Measurements from ENCODE around the gene ESYT2. TPM values are rescaled to one million over a fixed set of nuclear protein-coding genes. Genes with fewer than 3 reads are reported as not detected.
"Not testable (repeated sequence)": the region's sequence is repeated elsewhere in the genome, so short reads cannot be mapped to it uniquely, and the experiment has no call there.

The ESYT2 gene
- total RNA-seq, 3 donors from 2014 or later = 48.7 to 59.7 (median 57.1) TPM

GRCh38 chr7:158862985-158863610 is 33.8 kb upstream of the ESYT2 start:
- not testable (repeated sequence) for H3K27me3 Mint-ChIP-seq (ENCODE audit: low read depth); H3K36me3 Mint-ChIP-seq (ENCODE audit: insufficient read depth); DNase-seq; H3K9me3 Mint-ChIP-seq
- ATAC-seq = peak; percentile 66
- Mint-ChIP-seq H3K4me1 (ENCODE audit: low read depth) (peaks cover 32% of the 10 kb centered on the region), H3K4me3 (peak overlapping the region; percentile 87)

DNA sequence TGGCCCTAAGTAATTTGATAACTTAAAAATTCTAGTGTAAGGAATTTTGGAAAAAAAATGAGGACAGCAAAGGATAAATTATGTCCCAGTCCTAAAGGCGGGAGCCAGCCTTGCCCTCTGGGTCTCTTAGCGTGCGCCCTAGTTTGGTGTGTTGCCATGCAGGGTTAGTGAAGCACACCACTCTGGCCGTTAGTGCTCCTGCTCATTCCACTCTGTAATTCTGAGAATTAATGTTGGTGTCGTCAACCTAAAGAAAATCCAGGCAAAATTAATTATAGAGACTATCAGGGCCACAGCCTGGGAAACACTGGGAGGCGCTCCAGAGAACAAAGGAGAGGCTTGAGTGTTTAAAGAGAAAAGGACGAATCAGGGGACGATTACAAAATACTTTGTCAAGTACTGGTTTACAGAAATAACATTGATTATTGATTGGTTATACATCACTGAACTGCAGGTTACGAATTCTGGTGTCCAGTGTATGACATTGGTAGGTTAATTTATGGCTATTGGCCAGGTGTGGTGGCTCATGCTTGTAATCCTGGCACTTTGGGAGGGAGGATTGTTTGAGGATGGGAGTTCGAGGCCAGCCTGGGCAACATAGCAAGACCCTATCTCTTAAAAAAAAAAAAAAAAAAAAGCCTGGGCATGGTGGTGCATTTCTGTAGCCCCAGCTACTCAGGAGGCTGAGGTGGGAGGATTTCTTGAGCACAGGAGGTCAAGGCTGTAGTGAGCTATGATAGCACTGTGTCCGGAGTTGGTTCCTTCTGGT is 32.8 kb upstream of the ESYT2 start:
- H3K4me1 Mint-ChIP-seq (ENCODE audit: low read depth) = peaks cover 35% of the 10 kb centered on the region
- no peak for DNase-seq
- H3K9me3 Mint-ChIP-seq = no peaks in the 10 kb centered on the region
- H3K4me3 Mint-ChIP-seq = peak overlapping the region; percentile 46
- H3K27me3 Mint-ChIP-seq (ENCODE audit: low read depth) = no peaks in the 10 kb centered on the region
- no peaks in the 10 kb centered on the region for H3K36me3 Mint-ChIP-seq (ENCODE audit: insufficient read depth)
- ATAC-seq = no peak

- no peaks in the 10 kb centered on the region for H3K36me3 Mint-ChIP-seq (ENCODE audit: insufficient read depth)
- ATAC-seq (no peak), DNase-seq (no peak)
- H3K4me3 Mint-ChIP-seq = no peak overlapping the region
- peaks cover 37% of the 10 kb centered on the region for H3K4me1 Mint-ChIP-seq (ENCODE audit: low read depth)
- no peaks in the 10 kb centered on the region for H3K9me3 Mint-ChIP-seq
- H3K27me3 Mint-ChIP-seq (ENCODE audit: low read depth) = no peaks in the 10 kb centered on the region
Observed at GRCh38 chr7:158861004-158861787, 31.9 kb upstream of the ESYT2 start.

DNA sequence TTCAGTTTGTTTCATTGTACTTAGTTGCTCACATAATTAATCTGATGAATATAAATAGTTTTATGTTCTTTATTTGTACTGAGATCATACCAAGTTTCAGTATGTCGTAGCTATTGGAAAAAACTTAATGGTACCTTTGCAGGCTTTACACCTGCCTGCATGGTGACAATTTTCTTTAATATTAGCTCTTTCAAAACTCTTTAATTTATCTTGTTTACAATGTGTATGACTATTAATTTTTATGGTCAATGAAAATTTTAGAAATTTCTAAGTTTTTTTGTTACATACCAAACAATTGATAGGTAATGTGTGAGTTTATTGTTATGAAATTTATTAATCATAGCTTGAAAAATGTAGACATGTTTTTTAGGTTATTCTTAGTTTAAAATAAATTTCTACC is 31.1 kb upstream of the ESYT2 start:
- H3K9me3 Mint-ChIP-seq = no peaks in the 10 kb centered on the region
- ATAC-seq = no peak

GRCh38 chr7:158858592-158859503 is 29.5 kb upstream of the ESYT2 start:
- ATAC-seq (no peak), DNase-seq (no peak)
- no peaks in the 10 kb centered on the region for H3K27me3 Mint-ChIP-seq (ENCODE audit: low read depth)
- H3K4me3 Mint-ChIP-seq = peak overlapping the region; percentile 26
- H3K9me3 Mint-ChIP-seq = no peaks in the 10 kb centered on the region
- H3K4me1 Mint-ChIP-seq (ENCODE audit: low read depth) = peaks cover 23% of the 10 kb centered on the region
- no peaks in the 10 kb centered on the region for H3K36me3 Mint-ChIP-seq (ENCODE audit: insufficient read depth)

More for the DNA sequence above, 31.1 kb upstream of the ESYT2 start:
- Mint-ChIP-seq H3K36me3 (ENCODE audit: insufficient read depth) (no peaks in the 10 kb centered on the region), H3K4me3 (no peak overlapping the region), H3K27me3 (ENCODE audit: low read depth) (no peaks in the 10 kb centered on the region), H3K4me1 (ENCODE audit: low read depth) (peaks cover 36% of the 10 kb centered on the region)
- no peak for DNase-seq

- Mint-ChIP-seq H3K36me3 (ENCODE audit: insufficient read depth) (no peaks in the 10 kb centered on the region), H3K27me3 (ENCODE audit: low read depth) (no peaks in the 10 kb centered on the region), H3K4me3 (peak overlapping the region; percentile 98), H3K4me1 (ENCODE audit: low read depth) (peaks cover 14% of the 10 kb centered on the region), H3K9me3 (no peaks in the 10 kb centered on the region)
- DNase-seq (no peak), ATAC-seq (no peak)
Observed at GRCh38 chr7:158856883-158857668, 27.8 kb upstream of the ESYT2 start.

GRCh38 chr7:158854681-158855081 is 25.4 kb upstream of the ESYT2 start:
- ATAC-seq (no peak), DNase-seq (no peak)
- Mint-ChIP-seq H3K27me3 (ENCODE audit: low read depth) (no peaks in the 10 kb centered on the region), H3K4me3 (no peak overlapping the region), H3K9me3 (no peaks in the 10 kb centered on the region), H3K4me1 (ENCODE audit: low read depth) (peaks cover 13% of the 10 kb centered on the region), H3K36me3 (ENCODE audit: insufficient read depth) (no peaks in the 10 kb centered on the region)

GRCh38 chr7:158850545-158851102 is 21.3 kb upstream of the ESYT2 start:
- DNase-seq (no peak), ATAC-seq (no peak)
- Mint-ChIP-seq H3K4me3 (no peak overlapping the region), H3K9me3 (no peaks in the 10 kb centered on the region), H3K4me1 (ENCODE audit: low read depth) (peaks cover 25% of the 10 kb centered on the region), H3K27me3 (ENCODE audit: low read depth) (no peaks in the 10 kb centered on the region), H3K36me3 (ENCODE audit: insufficient read depth) (no peaks in the 10 kb centered on the region)

DNA sequence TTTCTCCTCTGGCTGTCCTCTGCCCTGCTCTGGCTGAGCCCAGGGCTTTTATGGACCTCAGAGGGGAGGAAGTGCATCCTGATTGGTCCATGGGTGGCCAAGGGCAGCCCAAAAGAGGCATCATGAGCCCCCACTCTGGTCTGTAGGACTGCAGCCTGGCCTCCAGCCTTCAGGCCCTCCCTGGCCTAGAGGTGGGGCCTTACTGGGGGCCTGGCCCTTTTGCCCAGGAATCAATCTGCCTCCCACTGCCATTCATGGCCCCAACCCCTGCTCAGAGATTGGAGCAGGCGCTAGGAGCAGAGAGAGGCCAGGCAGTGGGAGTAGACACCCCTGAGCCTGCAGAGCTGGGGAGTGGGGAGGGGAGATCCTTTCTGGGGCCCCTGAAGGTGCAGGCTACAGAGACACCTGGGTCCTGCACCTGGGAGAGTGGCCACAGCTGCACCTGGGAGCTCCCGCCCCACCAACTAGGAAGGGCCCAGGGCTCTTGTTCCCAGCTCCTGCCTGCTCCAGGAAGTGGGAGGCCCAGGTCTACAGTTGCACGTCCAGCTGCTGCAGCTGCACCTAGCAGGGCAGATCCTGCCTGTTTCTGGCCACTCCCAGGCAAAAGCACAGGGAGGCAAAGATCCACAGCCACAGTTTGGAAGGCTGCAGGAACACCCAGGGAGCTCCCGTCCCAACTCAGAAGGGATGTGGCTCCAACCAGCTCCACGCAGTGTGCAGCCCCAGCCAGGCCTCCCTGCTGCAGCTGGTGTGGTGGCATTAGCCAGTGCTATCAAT is 20.6 kb upstream of the ESYT2 start:
- Mint-ChIP-seq H3K4me1 (ENCODE audit: low read depth) (peaks cover 25% of the 10 kb centered on the region), H3K4me3 (no peak overlapping the region), H3K9me3 (no peaks in the 10 kb centered on the region), H3K36me3 (ENCODE audit: insufficient read depth) (no peaks in the 10 kb centered on the region), H3K27me3 (ENCODE audit: low read depth) (no peaks in the 10 kb centered on the region)
- ATAC-seq (no peak), DNase-seq (no peak)

DNA sequence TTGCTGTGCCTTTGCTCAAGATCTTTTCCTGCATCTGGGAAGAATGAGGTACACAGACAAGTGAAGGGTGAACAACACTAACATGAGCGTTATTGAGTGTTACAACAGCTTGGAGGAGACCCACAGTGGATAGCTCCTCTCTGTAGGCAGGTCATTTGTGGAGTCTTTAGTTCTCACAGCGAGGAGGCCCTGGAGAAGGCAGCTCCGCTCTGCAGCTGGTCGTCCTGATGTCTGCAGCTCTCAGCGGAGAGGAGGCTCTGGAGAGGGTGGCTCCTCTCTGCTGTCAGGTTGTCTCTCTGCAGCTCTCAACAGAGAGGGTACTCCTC is 20.1 kb upstream of the ESYT2 start:
- Mint-ChIP-seq H3K4me3 (no peak overlapping the region), H3K27me3 (ENCODE audit: low read depth) (no peaks in the 10 kb centered on the region), H3K4me1 (ENCODE audit: low read depth) (peaks cover 25% of the 10 kb centered on the region), H3K9me3 (no peaks in the 10 kb centered on the region), H3K36me3 (ENCODE audit: insufficient read depth) (no peaks in the 10 kb centered on the region)
- ATAC-seq (no peak), DNase-seq (no peak)

GRCh38 chr7:158847451-158847866 is 18.1 kb upstream of the ESYT2 start:
- Mint-ChIP-seq H3K36me3 (ENCODE audit: insufficient read depth) (no peaks in the 10 kb centered on the region), H3K9me3 (no peaks in the 10 kb centered on the region), H3K4me1 (ENCODE audit: low read depth) (peaks cover 31% of the 10 kb centered on the region), H3K27me3 (ENCODE audit: low read depth) (no peaks in the 10 kb centered on the region), H3K4me3 (peak overlapping the region; percentile 79)
- ATAC-seq (peak; percentile 82 to 88), DNase-seq (no peak)

DNA sequence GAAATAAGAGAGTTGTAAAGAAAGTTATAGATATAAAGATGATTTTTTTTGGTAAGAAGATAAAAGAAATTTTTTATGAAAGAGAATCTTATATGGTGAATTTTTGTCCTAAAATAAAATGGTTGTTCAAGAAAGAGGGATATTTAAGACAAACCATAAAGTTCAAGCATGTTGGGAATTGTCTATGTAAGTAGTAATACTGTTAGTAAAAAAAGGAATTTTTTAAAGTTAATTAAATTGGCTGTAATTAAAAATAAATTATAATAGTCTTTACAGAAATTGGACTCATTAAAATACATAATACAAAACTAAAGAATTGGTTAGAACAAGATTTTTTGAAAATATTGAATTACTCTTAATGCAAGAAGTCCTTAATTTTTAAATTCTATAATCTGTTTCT is 17.0 kb upstream of the ESYT2 start:
- DNase-seq (no peak), ATAC-seq (no peak)
- H3K36me3 Mint-ChIP-seq (ENCODE audit: insufficient read depth) = no peaks in the 10 kb centered on the region
- peaks cover 34% of the 10 kb centered on the region for H3K4me1 Mint-ChIP-seq (ENCODE audit: low read depth)
- no peak overlapping the region for H3K4me3 Mint-ChIP-seq
- H3K27me3 Mint-ChIP-seq (ENCODE audit: low read depth) = no peaks in the 10 kb centered on the region
- no peaks in the 10 kb centered on the region for H3K9me3 Mint-ChIP-seq
